ENCODE measurements around the gene COPA.
"Not testable (repeated sequence)": the region's sequence is repeated elsewhere in the genome, so short reads cannot be mapped to it uniquely, and the experiment has no call there.

The COPA gene

GRCh38 chr1:160325252-160325651 lies 17.8 kb downstream of the COPA start:
- DNase-seq (ENCODE audit: low read depth), result no peak

- no peak for DNase-seq (ENCODE audit: low read depth)
Measured at GRCh38 chr1:160322831-160323230, 20.2 kb downstream of the COPA start.

- no peak for DNase-seq (ENCODE audit: low read depth)
Measured at GRCh38 chr1:160315359-160315758, 27.7 kb downstream of the COPA start.

- no peak for DNase-seq (ENCODE audit: low read depth)
Measured at GRCh38 chr1:160309571-160309970, 33.5 kb downstream of the COPA start.

GRCh38 chr1:160309185-160309557 lies 33.9 kb downstream of the COPA start:
- no peak for DNase-seq (ENCODE audit: low read depth)

GRCh38 chr1:160308451-160309184 lies 34.4 kb downstream of the COPA start:
- no peak for DNase-seq (ENCODE audit: low read depth)

GRCh38 chr1:160307118-160307791 lies 35.8 kb downstream of the COPA start:
- DNase-seq (ENCODE audit: low read depth), result no peak

GRCh38 chr1:160300173-160300572 lies 42.9 kb downstream of the COPA start:
- DNase-seq (ENCODE audit: low read depth), result no peak

GRCh38 chr1:160296036-160296435 lies 47.0 kb downstream of the COPA start:
- DNase-seq (ENCODE audit: low read depth), result no peak

- DNase-seq (ENCODE audit: low read depth), result no peak
Measured at GRCh38 chr1:160293020-160293968, 49.8 kb downstream of the COPA start.

- peak; percentile 32 for DNase-seq (ENCODE audit: low read depth)
Measured at GRCh38 chr1:160291248-160292220, 51.5 kb downstream of the COPA start.

- not testable (repeated sequence) for DNase-seq (ENCODE audit: low read depth)
Measured at GRCh38 chr1:160287769-160288168, 55.3 kb downstream of the COPA start.

- DNase-seq (ENCODE audit: low read depth), result no peak
Measured at GRCh38 chr1:160285506-160285905, 57.5 kb downstream of the COPA start.

GRCh38 chr1:160284782-160285344 lies 58.2 kb downstream of the COPA start, which contains the start of gene PEX19:
Gene PEX19 (minus strand): TSS chr1:160285133. CDS start chr1:160285124, 9 bp downstream.
- peak; percentile 87 for DNase-seq (ENCODE audit: low read depth)

- DNase-seq (ENCODE audit: low read depth), result no peak
Measured at GRCh38 chr1:160284220-160284781, 58.7 kb downstream of the COPA start.

- DNase-seq (ENCODE audit: low read depth), result no peak
Measured at GRCh38 chr1:160282807-160283206, 60.2 kb downstream of the COPA start.

- DNase-seq (ENCODE audit: low read depth), result no peak
Measured at GRCh38 chr1:160277987-160278386, 65.1 kb downstream of the COPA start.

- DNase-seq (ENCODE audit: low read depth), result no peak
Measured at GRCh38 chr1:160277330-160277729, 65.7 kb downstream of the COPA start.

- DNase-seq (ENCODE audit: low read depth), result no peak
Measured at GRCh38 chr1:160271025-160271424, 72.0 kb downstream of the COPA start.

GRCh38 chr1:160267284-160267991 lies 75.6 kb downstream of the COPA start:
- no peak for DNase-seq (ENCODE audit: low read depth)

All from activated T-helper 1 cell treated with Interleukin-2 at 50 U/mL for 16 hours (primary cell).